B cell (primary cell): ENCODE data around the gene EYA4. TPM values are rescaled to one million over a fixed set of nuclear protein-coding genes. Genes with fewer than 3 reads are reported as not detected.

ENCODE experiments used
- ATAC-seq: fragments of 200-7000 bp; cut with Tn5 transposase; one replicate; pipeline ENCODE4 v1.10.0; 2021; ENCODE audit warnings: low read depth, mild to moderate bottlenecking, moderate number of reproducible peaks, moderate library complexity
- CTCF ChIA-PET: fragments of 350-600 bp; sonication (Branson Sonifier 250); formaldehyde crosslinking; loops from one replicate; lab custom pipeline; 2021; ENCODE audit warnings: antibody characterized with exemption, inconsistent platforms; lab: Charles Lee
- POLR2A ChIA-PET: fragments of 350-600 bp; sonication (Branson Sonifier 250); formaldehyde crosslinking; loops from one replicate; lab custom pipeline; 2021; ENCODE audit warnings: antibody characterized with exemption; lab: Charles Lee
- DNase-seq: peaks from one replicate; pipeline ENCODE4 v3.0.0; 2013
- H2AFZ ChIP-seq: 2 replicates; pipeline ENCODE4 v1.6.1; 2012; ENCODE audit warnings: mild to moderate bottlenecking, low read depth, low read length; ENCODE audit not compliant: insufficient read depth, poor library complexity, severe bottlenecking
- H3K27ac ChIP-seq, 2 donors: 1 replicate in 1 of 2; 2 replicates in 1 of 2; pipeline ENCODE4 v1.5.1; 2012 to 2013; ENCODE audit warnings: low read length in 2 of 2, mild to moderate bottlenecking in 2 of 2, moderate library complexity in 1 of 2
- H3K27me3 ChIP-seq, 4 experiments: fragments of 200-600 bp in 1 of 4; sonication (generic) in 1 of 4; replicated peaks in 1 of 4; 1 replicate in 2 of 4; 2 replicates in 2 of 4; pipeline versions ENCODE4 v1.6.1 to v1.7.0; 2013 to 2016; ENCODE audit warnings: low read length in 3 of 4, mild to moderate bottlenecking in 2 of 4, mixed read lengths in 1 of 4, moderate library complexity in 1 of 4; ENCODE audit not compliant: insufficient read depth in 4 of 4, control insufficient read depth in 3 of 4; ENCODE audit errors: control extremely low read depth in 1 of 4
- H3K36me3 ChIP-seq, 2 experiments: replicated peaks in 1 of 2; 1 replicate in 1 of 2; 2 replicates in 1 of 2; pipeline versions ENCODE4 v1.6.1 to v1.7.1; 2013; ENCODE audit warnings: low read length in 1 of 2; ENCODE audit not compliant: insufficient read depth in 2 of 2, control insufficient read depth in 1 of 2; ENCODE audit errors: control extremely low read depth in 1 of 2, extremely low read depth in 1 of 2
- H3K4me1 ChIP-seq, 2 donors: fragments of 200-600 bp in 1 of 2; sonication (generic) in 1 of 2; 1 replicate in 1 of 2; 2 replicates in 1 of 2; pipeline versions ENCODE4 v1.5.1 to v1.6.1; 2013 to 2017; ENCODE audit warnings: low read length in 2 of 2; ENCODE audit not compliant: control insufficient read depth in 2 of 2, insufficient read depth in 2 of 2
- H3K4me2 ChIP-seq: replicated peaks from 2 replicates; pipeline ENCODE3; 2012; ENCODE audit warnings: mild to moderate bottlenecking, low read depth, low read length; ENCODE audit not compliant: poor library complexity, severe bottlenecking
- H3K4me3 ChIP-seq, 5 experiments: fragments of 200-600 bp in 1 of 5; sonication (generic) in 1 of 5; 1 replicate in 3 of 5; 2 replicates in 2 of 5; pipeline versions ENCODE4 v1.5.1 to v1.7.0; 2011 to 2016; ENCODE audit warnings: low read length in 4 of 5, mild to moderate bottlenecking in 4 of 5, low read depth in 2 of 5, control low read depth in 1 of 5, moderate library complexity in 1 of 5; ENCODE audit not compliant: insufficient read depth in 1 of 5; ENCODE audit errors: control extremely low read depth in 1 of 5, extremely low read depth in 1 of 5
- H3K79me2 ChIP-seq: fragments of 200-600 bp; sonication (generic); one replicate; pipeline ENCODE4 v1.6.0; 2016; ENCODE audit warnings: low read length; ENCODE audit not compliant: control insufficient read depth, insufficient read depth
- H3K9ac ChIP-seq: fragments of 200-600 bp; sonication (generic); 2 replicates; pipeline ENCODE4 v1.6.1; 2017; ENCODE audit warnings: mild to moderate bottlenecking, low read length, moderate library complexity
- H3K9me3 ChIP-seq, 3 donors: one replicate each; pipeline versions ENCODE4 v1.6.1 to v1.7.1; 2013; ENCODE audit warnings: low read length in 2 of 3; ENCODE audit not compliant: control insufficient read depth in 2 of 3, insufficient read depth in 1 of 3; ENCODE audit errors: control extremely low read depth in 1 of 3
- H4K20me1 ChIP-seq: 2 replicates; pipeline ENCODE4 v1.6.0; 2012; ENCODE audit warnings: mild to moderate bottlenecking, low read length; ENCODE audit not compliant: insufficient read depth, control insufficient read depth, poor library complexity, severe bottlenecking
- H3K27ac Mint-ChIP-seq: one replicate; pipeline ENCODE4 v1.8.0; 2021; ENCODE audit warnings: mixed read lengths
- H3K27me3 Mint-ChIP-seq: one replicate; pipeline ENCODE4 v1.8.0; 2021; ENCODE audit warnings: mixed read lengths
- H3K4me1 Mint-ChIP-seq: one replicate; pipeline ENCODE4 v1.8.0; 2021; ENCODE audit warnings: mixed read lengths
- H3K4me3 Mint-ChIP-seq: one replicate; pipeline ENCODE4 v1.8.0; 2021; ENCODE audit warnings: mixed read lengths
- H3K9me3 Mint-ChIP-seq: one replicate; pipeline ENCODE4 v1.8.0; 2022; ENCODE audit warnings: mixed read lengths; ENCODE audit not compliant: insufficient read depth
- CTCF ChIP-seq: fragments of 200-600 bp; IDR thresholded peaks from one replicate; pipeline ENCODE4 v1.8.0; 2022; ENCODE audit warnings: antibody characterized with exemption, mild to moderate bottlenecking
- EZH2 ChIP-seq: IDR thresholded peaks from 2 replicates; pipeline ENCODE4 v1.6.1; 2012; ENCODE audit warnings: borderline replicate concordance, low read depth, mild to moderate bottlenecking, moderate library complexity, low read length; ENCODE audit not compliant: insufficient read depth, poor library complexity, severe bottlenecking
- WGBS: methylation state at CpG from one replicate; pipeline ENCODE4 v1.1.5; 2013; ENCODE audit warnings: missing lambda C conversion rate; ENCODE audit not compliant: insufficient coverage; 5-methylcytosine and 5-hydroxymethylcytosine counted together
- intact Hi-C: fragments of 100-400 bp; cut with micrococcal nuclease; formaldehyde crosslinking; loops from one replicate; pipeline ENCODE4 v1.10.0; 2022
- polyA plus RNA-seq: library from polyadenylated mRNA; depleted of rRNA; stranded (reverse); fragments of >200 nt; gene quantifications from 2 replicates; pipeline ENCODE4 v1.2.3, GENCODE V29; 2012
- total RNA-seq, 2 donors: library from RNA; stranded (reverse); fragments of 120-200 nt in 1 of 2; gene quantifications; 1 replicate in 1 of 2; 2 replicates in 1 of 2; pipeline versions ENCODE4 v1.2.3 to v1.2.4, GENCODE V29; 2013 to 2022

EYA4 gene
- total and polyA plus RNA-seq, 2 donors (not counting 1 experiment from before 2014, with no cell fraction given) = 0.49 TPM; not detected in 1

DNA sequence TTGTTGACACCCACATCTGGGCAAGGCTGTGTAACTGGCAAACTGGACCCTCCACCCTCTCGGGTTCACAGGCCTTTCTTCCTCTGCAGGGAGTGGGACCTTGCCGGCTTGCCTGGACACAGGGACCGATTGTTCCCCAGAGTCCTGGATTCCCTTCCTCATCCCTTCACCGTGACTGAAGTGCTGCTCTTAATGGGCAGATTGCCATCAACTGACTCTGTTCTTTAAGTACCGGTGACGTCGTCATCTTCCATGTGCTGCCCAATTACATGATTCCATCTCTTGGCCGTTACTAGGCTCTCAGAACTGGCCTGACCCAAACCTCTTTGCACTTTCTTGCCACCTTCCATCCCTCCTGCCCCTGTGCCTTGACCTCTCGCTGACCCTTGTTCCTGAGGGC lies 85.4 kb downstream of the EYA4 start:
- Mint-ChIP-seq H3K27me3 (peaks cover 3% of the 10 kb centered on the region), H3K4me3 (no peak overlapping the region), H3K4me1 (no peaks in the 10 kb centered on the region), H3K9me3 (no peaks in the 10 kb centered on the region), H3K27ac (no peak overlapping the region)
- TF ChIP-seq CTCF (no peak), EZH2 (no peak)
- Histone ChIP-seq H3K36me3 (no peaks in the 10 kb centered on the region), H3K27me3 (no peaks in the 10 kb centered on the region), H2AFZ (no peak overlapping the region), H3K27ac (no peak overlapping the region), H3K4me1 (no peaks in the 10 kb centered on the region), H3K9ac (no peak overlapping the region), H4K20me1 (no peaks in the 10 kb centered on the region), H3K4me3 (no peak overlapping the region), H3K79me2 (no peaks in the 10 kb centered on the region), H3K9me3 (no peaks in the 10 kb centered on the region), H3K4me2 (no peak overlapping the region)
- DNase-seq = no peak
- ATAC-seq = no peak
- CTCF ChIA-PET = no interaction called here
- intact Hi-C loops = no loop called here
- 97% methylated on average over 9 of the region's 9 CpGs for WGBS
- POLR2A ChIA-PET = no interaction called here

DNA sequence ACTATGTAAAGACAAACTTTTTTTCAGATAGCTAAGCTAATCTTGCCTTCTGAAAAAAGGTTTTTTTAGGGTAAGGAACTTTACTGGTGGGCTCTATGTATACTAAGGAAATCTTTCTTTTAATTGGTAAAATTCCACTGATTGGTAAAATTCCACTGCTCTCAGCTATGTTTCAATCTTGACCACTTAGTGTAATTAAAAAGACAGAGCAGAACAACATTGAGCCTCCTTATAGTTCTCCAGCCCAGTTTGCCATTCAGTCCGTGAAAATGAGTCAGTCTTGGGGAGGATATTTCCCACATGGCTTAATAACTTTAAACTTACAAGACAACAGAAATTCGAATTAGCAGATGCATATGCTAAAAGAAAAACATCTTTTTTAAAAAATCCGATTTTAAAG lies 92.7 kb downstream of the EYA4 start:
- Histone ChIP-seq H3K4me2 (no peak overlapping the region), H3K9me3 (no peaks in the 10 kb centered on the region), H3K79me2 (no peaks in the 10 kb centered on the region), H4K20me1 (no peaks in the 10 kb centered on the region), H3K27ac (no peak overlapping the region), H3K36me3 (no peaks in the 10 kb centered on the region), H3K9ac (no peak overlapping the region), H3K27me3 (no peaks in the 10 kb centered on the region), H3K4me3 (no peak overlapping the region), H3K4me1 (no peaks in the 10 kb centered on the region), H2AFZ (no peak overlapping the region)
- ChIA-PET POLR2A (no interaction called here), CTCF (no interaction called here)
- Mint-ChIP-seq H3K27me3 (peaks cover 10% of the 10 kb centered on the region), H3K4me3 (no peak overlapping the region), H3K4me1 (no peaks in the 10 kb centered on the region), H3K9me3 (no peaks in the 10 kb centered on the region), H3K27ac (no peak overlapping the region)
- DNase-seq (no peak), ATAC-seq (no peak)
- TF ChIP-seq EZH2 = no peak
- no peak for TF ChIP-seq CTCF
- intact Hi-C loops = no loop called here
- 81% methylated on average over 2 of the region's 3 CpGs for WGBS
